Hematopoietic multipotent progenitor cell treated with erythropoietin and hydrocortisone succinate and interleukin-3 and kit ligand, for 17 days (in vitro differentiated cells): ENCODE measurements around the gene CCDC15.

Experiments used
- DNase-seq: peaks from one replicate; pipeline ENCODE4 v3.0.0-alpha.2; 2015; ENCODE audit warnings: low spot score

CCDC15 gene, protein sequence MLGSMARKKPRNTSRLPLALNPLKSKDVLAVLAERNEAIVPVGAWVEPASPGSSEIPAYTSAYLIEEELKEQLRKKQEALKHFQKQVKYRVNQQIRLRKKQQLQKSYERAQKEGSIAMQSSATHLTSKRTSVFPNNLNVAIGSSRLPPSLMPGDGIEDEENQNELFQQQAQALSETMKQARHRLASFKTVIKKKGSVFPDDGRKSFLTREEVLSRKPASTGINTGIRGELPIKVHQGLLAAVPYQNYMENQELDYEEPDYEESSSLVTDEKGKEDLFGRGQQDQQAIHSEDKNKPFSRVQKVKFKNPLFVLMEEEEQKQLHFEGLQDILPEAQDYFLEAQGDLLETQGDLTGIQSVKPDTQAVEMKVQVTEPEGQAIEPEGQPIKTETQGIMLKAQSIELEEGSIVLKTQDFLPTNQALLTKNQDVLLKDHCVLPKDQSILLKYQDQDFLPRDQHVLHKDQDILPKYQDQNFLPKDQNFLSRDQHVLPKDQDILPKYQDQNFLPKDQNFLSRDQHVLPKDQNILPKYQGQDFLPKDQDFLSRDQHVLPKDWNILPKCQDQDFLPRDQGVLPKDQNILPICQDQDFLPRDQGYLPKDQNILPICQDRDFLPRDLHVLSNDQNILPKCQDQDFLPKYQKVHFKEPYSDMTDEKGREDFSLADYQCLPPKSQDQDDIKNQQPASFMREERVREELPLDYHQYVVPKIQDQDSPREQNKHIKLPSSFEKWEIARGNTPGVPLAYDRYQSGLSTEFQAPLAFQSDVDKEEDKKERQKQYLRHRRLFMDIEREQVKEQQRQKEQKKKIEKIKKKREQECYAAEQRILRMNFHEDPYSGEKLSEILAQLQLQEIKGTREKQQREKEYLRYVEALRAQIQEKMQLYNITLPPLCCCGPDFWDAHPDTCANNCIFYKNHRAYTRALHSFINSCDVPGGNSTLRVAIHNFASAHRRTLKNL

DNA sequence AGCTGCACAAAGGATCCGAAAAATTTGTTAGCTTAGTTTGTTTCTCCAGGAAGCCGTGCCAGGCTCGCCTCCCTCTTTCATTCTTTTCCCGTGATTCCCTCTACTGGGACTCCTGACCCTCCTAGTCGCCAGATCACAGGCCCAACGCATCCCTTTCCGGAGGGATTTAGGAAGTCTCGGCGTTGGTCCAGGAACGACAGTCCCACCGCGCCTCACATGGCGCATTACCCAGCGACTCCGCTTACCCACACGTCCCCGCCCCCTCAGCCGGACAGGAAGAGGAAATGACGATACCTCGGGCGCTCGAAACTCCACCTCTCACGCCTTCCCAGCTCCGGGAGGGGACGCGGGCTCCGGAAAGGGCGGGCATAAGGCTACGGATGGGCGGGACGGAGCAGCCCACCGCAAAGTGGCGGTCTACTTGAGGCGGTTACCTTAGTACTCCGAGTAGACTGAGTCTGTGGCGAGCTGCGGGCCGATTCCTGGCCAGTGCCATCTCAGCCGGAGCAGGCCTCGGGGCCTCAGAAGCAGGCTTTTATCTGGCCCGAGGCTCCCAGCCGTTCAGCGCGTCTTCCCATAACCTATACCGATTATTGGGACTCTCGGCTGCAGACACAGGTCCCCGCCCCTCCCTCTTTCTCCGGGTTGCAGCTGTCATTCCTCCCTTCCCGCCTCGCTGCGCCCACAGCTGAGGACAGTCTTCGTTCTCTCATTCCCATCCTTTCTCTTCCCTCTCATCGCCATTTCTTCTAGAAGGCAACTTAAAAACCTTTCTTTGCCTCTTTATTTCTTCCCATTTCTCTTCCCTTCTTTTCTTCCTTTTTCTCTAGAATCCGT, at the start of gene CCDC15:
Gene CCDC15, plus strand, starts transcription at position 450 of the 837 bp plus-strand sequence. CDS start 531 bp downstream, outside the sequence.
- peak; percentile 88 for DNase-seq

- DNase-seq, result no peak
Observed at GRCh38 chr11:124915541-124916369, 38.2 kb upstream of the CCDC15 start.

DNA sequence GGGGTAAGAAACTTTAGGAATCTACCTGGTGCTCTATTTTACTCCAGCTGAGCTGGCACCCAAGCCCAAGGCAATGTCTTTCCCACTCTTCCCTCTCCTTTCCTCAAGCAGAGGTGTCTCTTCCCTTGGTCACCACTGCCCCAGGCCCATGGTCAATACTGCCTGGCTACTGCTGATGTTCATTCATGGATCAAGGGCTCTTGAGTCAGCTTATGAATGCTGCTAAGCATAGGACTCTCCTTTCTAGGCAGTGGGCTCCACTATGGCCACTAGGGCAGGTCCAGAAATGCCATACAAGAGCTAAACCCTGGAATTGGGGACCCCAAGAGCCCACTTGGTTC, 37.7 kb upstream of the CCDC15 start:
- DNase-seq, result no peak

- no peak for DNase-seq
Observed at GRCh38 chr11:124917115-124917637, 36.8 kb upstream of the CCDC15 start.

GRCh38 chr11:124918950-124919349, 35.1 kb upstream of the CCDC15 start, which contains the start of gene HEPN1:
Gene HEPN1 (plus strand): TSS chr11:124919250.
- no peak for DNase-seq

DNA sequence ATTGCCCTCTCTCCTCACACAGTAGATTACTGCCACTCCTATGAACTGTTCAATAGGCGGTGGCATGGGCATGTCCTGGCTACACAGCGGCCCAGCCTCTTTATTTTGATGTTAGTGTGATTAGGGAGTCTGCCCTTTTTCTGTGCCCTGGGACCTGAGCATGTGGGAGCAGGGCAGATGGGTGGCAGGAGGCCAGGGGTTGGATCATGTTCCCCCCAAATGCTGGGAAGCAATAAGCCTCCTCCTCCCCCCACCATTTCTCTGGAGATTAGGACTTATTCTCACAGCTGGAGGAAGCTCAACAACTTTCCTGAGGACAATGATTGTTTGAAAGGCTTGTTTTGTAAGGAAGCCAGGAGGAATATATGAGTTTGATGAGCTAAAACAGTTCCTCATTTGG, 34.1 kb upstream of the CCDC15 start:
- no peak for DNase-seq

GRCh38 chr11:124920356-124920755, 33.6 kb upstream of the CCDC15 start:
- no peak for DNase-seq

GRCh38 chr11:124920870-124921609, 33.0 kb upstream of the CCDC15 start:
- DNase-seq, result no peak

- no peak for DNase-seq
Observed at GRCh38 chr11:124922831-124923230, 31.2 kb upstream of the CCDC15 start.

DNA sequence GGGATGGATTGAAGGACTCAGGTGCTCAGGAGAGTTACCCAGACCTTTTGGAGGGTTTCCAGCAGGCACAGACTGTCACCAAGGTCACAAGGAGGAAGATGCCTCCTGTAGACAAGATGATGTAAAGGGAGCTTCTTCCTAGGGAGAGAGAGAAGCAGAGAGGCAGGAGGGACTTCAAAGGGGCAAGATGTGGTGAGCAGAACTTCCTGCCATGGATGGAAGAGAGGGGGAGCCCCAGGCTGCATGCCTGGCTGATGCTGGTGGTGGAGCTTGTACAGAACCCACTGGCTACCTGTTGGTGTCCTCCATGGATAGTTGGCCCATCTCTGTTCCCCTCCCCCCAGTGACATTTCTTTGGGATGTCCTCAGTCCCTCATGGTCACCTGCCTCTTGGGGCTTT, 30.7 kb upstream of the CCDC15 start:
- no peak for DNase-seq

DNA sequence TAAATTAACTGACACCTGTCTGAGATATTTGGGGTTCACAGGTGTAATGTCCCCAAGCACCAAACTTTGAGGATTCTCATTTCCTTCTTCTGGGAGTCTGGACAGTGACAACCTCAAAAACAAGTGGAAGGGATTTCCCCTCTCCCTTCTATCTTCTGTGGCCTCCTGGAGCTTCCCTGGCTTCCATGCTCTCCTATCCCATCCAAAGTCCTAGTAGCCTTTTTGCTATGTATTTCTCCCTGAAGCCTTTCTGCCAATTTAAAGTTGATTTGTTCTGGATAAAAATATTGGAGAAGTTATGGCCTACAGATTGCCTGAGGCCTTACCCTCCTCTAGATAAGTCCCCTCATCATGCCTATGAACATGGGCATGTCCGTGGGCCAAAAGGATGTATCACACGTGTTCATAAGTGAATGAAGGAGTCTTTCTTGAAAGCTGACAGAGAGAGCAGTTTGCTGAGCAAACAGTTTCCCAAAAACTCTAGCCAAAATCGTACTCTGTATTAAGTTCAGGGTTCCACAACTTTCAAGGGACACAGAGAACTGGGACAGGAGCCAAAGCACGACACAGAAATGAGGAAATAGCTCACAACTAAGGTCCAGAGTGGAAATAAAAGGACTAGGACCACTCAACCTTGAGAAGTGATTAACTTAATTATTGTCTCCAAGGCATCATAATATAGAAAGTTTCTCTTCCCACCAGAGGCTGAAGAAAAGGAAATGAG, 24.9 kb upstream of the CCDC15 start:
- no peak for DNase-seq

DNA sequence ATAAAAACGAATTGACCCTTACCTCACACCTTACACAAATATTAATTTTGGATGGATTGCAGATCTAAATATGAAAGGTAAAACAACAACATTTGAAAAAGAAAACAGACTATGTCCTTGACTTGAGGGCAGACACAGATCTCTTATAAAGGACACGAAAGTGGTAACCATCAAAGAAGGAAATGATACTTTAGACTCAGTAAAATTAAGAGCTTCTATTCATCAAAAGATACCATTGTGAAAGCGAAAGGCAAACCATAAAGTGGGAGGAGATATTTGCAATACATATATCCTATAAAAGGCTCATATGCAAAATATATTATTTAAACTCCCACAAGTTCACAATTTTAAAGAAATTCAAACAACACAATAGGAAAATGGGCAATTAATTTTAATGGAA, 23.2 kb upstream of the CCDC15 start:
- no peak for DNase-seq

- DNase-seq, result no peak
Observed at GRCh38 chr11:124934862-124935547, 19.0 kb upstream of the CCDC15 start.

DNA sequence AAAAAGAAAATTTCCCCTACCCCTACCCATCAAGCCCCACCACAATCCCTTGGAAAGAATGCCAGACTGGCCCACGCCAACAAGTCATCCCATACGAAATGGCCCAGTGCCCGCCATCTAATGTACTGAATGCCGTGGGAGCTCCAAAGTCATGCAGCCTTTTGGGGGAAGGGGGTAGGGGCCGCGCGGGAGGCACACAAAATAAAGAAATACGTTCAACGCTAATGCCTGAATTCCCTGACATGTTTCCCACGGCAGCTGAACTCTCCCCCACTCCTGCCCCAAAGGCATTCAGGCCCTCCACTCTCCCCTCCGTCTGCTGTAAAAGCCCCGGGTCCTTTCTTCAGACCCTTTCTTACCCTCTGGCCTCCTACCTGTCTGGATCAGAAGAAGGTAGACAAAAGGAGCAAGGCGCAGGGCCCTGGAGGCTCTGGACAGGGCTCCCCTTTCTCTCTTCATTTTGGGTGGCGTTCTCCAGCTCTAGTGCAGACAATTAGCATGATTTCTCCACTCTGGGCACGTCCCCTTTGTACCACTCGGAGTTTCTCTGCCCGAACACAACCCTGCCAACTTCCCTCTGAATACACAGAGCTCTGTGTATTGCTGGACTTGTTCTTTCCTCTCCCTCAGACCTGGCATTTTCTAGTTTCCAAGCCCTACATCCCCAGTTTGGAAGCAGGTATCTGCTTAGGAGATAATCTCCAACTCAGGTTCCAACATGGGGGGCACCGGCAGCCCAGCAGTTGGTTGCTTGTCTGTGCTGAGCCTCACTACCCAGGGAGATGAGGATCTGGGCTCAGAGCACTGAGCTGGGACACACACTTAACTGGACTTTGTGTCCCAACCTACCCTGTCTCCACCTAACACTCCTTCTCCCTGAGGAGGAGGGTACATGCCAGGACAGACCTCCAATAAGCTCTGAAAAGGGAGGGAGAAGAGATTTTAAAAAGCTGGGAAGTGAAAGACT, 18.2 kb upstream of the CCDC15 start, which contains the start of gene HEPACAM:
Gene HEPACAM, minus strand, starts transcription at position 500 of the 967 bp plus-strand sequence. Its CDS starts 41 bp downstream, at position 459.
- DNase-seq, result no peak

DNA sequence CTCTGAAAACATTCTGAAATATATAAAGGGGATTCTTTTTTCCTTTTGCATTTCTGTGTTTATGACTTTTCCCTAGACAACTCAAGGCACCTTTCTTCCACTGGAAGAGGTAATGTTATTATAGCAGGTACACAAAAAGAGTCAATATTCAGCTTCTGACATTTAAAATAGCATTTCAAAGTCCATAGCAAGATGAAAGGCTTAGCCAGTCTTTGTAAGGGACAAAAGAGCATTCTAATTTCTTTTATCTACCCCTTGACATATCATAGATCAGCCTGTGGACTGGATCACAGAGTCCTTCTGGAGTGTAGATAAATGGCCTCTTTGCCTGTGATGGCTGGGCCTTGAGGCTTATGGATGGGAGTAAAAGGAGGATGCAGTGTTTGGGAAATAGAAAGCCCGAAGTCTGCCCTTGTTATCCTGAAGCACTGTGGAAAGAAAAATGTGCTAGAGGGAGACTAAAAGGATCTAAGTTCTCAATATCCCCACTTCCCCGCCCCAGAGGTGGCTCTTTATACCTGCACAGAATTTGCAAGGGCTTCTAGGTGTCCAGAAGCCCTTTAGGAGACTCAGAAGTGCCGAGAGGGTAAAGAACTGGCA, 16.6 kb upstream of the CCDC15 start:
- no peak for DNase-seq

DNA sequence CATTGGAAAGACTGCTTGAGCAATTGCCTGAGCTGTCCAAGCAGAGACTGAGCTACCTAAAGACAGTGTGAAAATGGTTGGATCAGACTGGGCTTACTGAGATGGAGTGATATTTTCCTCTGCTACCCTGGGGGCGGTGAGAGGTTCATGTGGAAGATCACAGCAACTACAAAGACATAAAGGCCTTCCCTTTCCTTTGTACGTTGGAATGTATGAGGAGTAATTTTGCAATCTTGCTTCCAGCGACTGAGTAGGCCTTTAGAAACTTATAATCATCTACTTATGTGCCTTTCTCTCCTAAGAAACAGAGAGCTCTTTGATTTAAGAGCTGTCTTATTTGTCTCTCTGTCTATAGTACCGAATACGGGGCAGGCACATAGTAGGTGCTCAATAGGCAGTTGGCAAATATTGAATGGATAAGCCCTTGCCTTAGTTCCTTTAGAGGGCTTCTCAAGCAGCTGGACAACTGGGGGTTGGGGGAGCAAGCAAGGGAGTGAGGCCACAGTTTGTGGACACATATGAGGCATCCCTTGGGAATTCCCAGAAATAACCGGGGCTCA, 15.7 kb upstream of the CCDC15 start:
- no peak for DNase-seq

GRCh38 chr11:124938970-124939369, 15.0 kb upstream of the CCDC15 start:
- no peak for DNase-seq
